K562 (cell line): ENCODE results near the gene SAE1. TPM values are rescaled to one million over a fixed set of nuclear protein-coding genes. Genes with fewer than 3 reads are reported as not detected.

ENCODE experiments used
- ADNP ChIP-seq: fragments of 200-800 bp; sonication (Bioruptor generic); IDR thresholded peaks from 2 replicates; pipeline ENCODE4 v1.6.1; 2016; ENCODE audit warnings: missing genetic modification characterization, missing compliant biosample characterization
- BRF1 ChIP-seq: IDR thresholded peaks from 3 replicates; pipeline ENCODE4 v1.6.1; 2011; ENCODE audit warnings: borderline replicate concordance, mild to moderate bottlenecking; ENCODE audit not compliant: insufficient read length; ENCODE audit errors: extremely low read depth
- CEBPB ChIP-seq: fragments of 450-650 bp; IDR thresholded peaks from 2 replicates; pipeline ENCODE4 v1.6.1; 2016; ENCODE audit warnings: missing genetic modification characterization, missing compliant biosample characterization
- DDX20 ChIP-seq: fragments of 450-650 bp; IDR thresholded peaks from 2 replicates; pipeline ENCODE4 v1.6.1; 2016; ENCODE audit warnings: missing genetic modification characterization, low read depth, mild to moderate bottlenecking, missing compliant biosample characterization, moderate library complexity
- DPF2 ChIP-seq: fragments of 450-650 bp; IDR thresholded peaks from 2 replicates; pipeline ENCODE4 v1.6.1; 2016
- ILK ChIP-seq: fragments of 450-650 bp; IDR thresholded peaks from 2 replicates; pipeline ENCODE4 v1.6.1; 2016; ENCODE audit warnings: missing genetic modification characterization, low read depth, mild to moderate bottlenecking, missing compliant biosample characterization, moderate library complexity, borderline replicate concordance
- IRF2 ChIP-seq: sonication (generic); formaldehyde crosslinking; IDR thresholded peaks from 2 replicates; pipeline ENCODE4 v1.8.1; 2022; ENCODE audit warnings: mild to moderate bottlenecking, missing genetic modification reagents
- KDM4B ChIP-seq, 2 experiments: fragments of 450-650 bp in 1 of 2; sonication (generic) in 1 of 2; IDR thresholded peaks; 2 replicates each; pipeline ENCODE4 v1.6.1; 2016 to 2017; ENCODE audit warnings: borderline replicate concordance in 2 of 2, antibody characterized with exemption in 1 of 2, low read depth in 1 of 2, mild to moderate bottlenecking in 1 of 2
- MEF2A ChIP-seq: IDR thresholded peaks from 2 replicates; pipeline ENCODE4 v1.6.1; 2011; ENCODE audit warnings: low read depth, mild to moderate bottlenecking, low read length, moderate library complexity; ENCODE audit not compliant: control insufficient read depth
- NFATC3 ChIP-seq: fragments of 450-650 bp; IDR thresholded peaks from 2 replicates; pipeline ENCODE4 v1.6.1; 2017; ENCODE audit warnings: mild to moderate bottlenecking
- PHB2 ChIP-seq: fragments of 450-650 bp; IDR thresholded peaks from 2 replicates; pipeline ENCODE4 v1.6.1; 2017; ENCODE audit warnings: low read depth
- SMC3 ChIP-seq: conservative IDR thresholded peaks from 2 replicates; pipeline ENCODE4 v1.6.1; 2011; ENCODE audit warnings: low read depth, low read length, improper control_type of control experiment; ENCODE audit not compliant: insufficient read depth
- SP1 ChIP-seq: sonication (generic); formaldehyde crosslinking; IDR thresholded peaks from 2 replicates; pipeline ENCODE4 v1.8.1; 2022; ENCODE audit warnings: mild to moderate bottlenecking, missing genetic modification reagents
- STAT6 ChIP-seq: sonication (generic); formaldehyde crosslinking; IDR thresholded peaks from 2 replicates; pipeline ENCODE4 v1.8.1; 2023; ENCODE audit warnings: mild to moderate bottlenecking, missing genetic modification reagents
- WHSC1 ChIP-seq: IDR thresholded peaks from one replicate; pipeline ENCODE4 v1.6.1; 2012; ENCODE audit warnings: low read length, control low read depth, inconsistent platforms
- XRCC5 ChIP-seq: fragments of 200-400 bp; formaldehyde crosslinking; IDR thresholded peaks from 2 replicates; pipeline ENCODE4 v1.6.1; 2017; ENCODE audit warnings: low read depth, mild to moderate bottlenecking, low read length
- ZFX ChIP-seq: sonication (generic); formaldehyde crosslinking; IDR thresholded peaks from 2 replicates; pipeline ENCODE4 v1.8.0; 2022; ENCODE audit warnings: mild to moderate bottlenecking, missing genetic modification reagents, moderate library complexity
- ZNF121 ChIP-seq: sonication (generic); formaldehyde crosslinking; conservative IDR thresholded peaks from 2 replicates; pipeline ENCODE4 v1.8.0; 2022; ENCODE audit warnings: missing genetic modification reagents
- ZNF253 ChIP-seq: fragments of 250-450 bp; sonication (Bioruptor Pico); conservative IDR thresholded peaks from 2 replicates; pipeline ENCODE4 v1.6.1; 2021; ENCODE audit warnings: mild to moderate bottlenecking
- polyA plus RNA-seq, 8 experiments: library from polyadenylated mRNA; depleted of rRNA in 4 of 8; stranded (reverse) in 5 of 8; unstranded in 3 of 8; fragments of >200 nt; fragmentation: Nextera tagmentation in 2 of 8; fragmentation: Illumina TruSeq in 1 of 8; extraction: Ambion mirVana in 2 of 8; extraction: Trizol in 1 of 8; gene quantifications; 2 replicates each; pipeline versions ENCODE4 v1.2.1 to v1.2.3, GENCODE V29; 2011 to 2014; ENCODE audit warnings: inconsistent platforms in 1 of 8, missing spikeins in 1 of 8
- total RNA-seq, 7 experiments: library from RNA; depleted of rRNA in 6 of 7; stranded (reverse); fragments of >200 nt in 6 of 7; fragmentation: Illumina TruSeq in 2 of 7; extraction: Trizol in 2 of 7; gene quantifications; 2 replicates each; pipeline versions ENCODE4 v1.2.1 to v1.2.3, GENCODE V29; 2011 to 2021; ENCODE audit warnings: low replicate concordance in 1 of 7
- TF ChIP-seq, protein P1 (sequence below), 2 experiments: fragments of 150-350 bp in 1 of 2; IDR thresholded peaks; 2 replicates each; pipeline ENCODE4 v1.6.1; 2012 to 2016; ENCODE audit warnings: low read depth in 2 of 2, low read length in 2 of 2, mild to moderate bottlenecking in 1 of 2, moderate library complexity in 1 of 2
- TF ChIP-seq, protein P2 (sequence below): sonication (generic); formaldehyde crosslinking; IDR thresholded peaks from 2 replicates; pipeline ENCODE4 v1.8.0; 2023; ENCODE audit warnings: mild to moderate bottlenecking, missing genetic modification reagents

SAE1 gene
- total and polyA plus RNA-seq, 9 of the 15 experiments (the other 6 are each of a cell fraction or from before 2014, with no cell fraction given), result 82.8 to 299 (median 217) TPM

DNA sequence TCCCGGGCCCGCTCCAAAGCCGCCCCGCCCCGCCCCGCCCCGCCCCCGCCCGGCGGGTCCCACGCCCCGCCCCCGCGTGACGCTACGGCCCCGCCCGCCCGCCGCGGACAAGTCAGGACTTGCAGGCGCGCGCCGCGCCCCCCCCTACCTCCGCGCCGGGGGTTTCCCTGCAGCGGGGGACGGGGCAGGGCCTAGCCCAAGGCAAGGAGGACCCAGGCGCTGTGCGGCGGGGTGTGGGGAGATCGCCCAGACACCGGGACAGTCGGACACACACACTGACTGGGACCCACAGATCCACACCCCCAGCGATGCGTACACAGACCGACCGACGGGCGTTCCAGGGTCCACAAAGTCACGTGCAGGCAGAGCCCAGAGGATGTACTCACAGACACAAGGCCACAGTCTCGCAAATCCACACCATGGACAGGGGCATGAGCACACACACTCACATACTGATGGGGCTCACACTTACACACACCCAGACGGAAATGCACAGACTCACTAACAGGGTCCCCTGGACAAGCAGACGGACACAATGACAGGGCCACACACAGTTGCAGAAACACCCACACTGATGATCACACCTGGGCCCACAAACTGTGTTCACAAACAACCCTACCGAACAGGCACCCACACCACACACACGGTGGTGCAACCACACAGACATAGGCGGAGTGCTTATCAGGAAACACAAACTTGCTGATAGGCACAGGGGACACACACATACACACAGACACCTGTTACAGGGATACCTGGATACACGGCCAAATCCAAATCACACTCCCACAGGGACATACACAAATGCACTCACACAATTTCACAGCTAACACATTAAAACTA is 100.8 kb downstream of the SAE1 start (continued):
- no peak for TF ChIP-seq STAT6 (CRISPR knock-in tag)
- TF ChIP-seq ADNP, result no peak
- TF ChIP-seq DDX20 (tag), result no peak
- TF ChIP-seq ZNF121 (CRISPR knock-in tag), result no peak
- TF ChIP-seq ZNF253 (CRISPR knock-in tag), result no peak
- no peak for TF ChIP-seq WHSC1
- TF ChIP-seq BRF1, result no peak
- peak in 1 of 2 experiments; percentile 60; a peak in 1 of 4 replicates for TF ChIP-seq KDM4B (IDR thresholded peaks at IDR 0.05; ENCODE audit: borderline replicate concordance in 2 of 2, low read depth in 1 of 2)
- no peak for TF ChIP-seq IRF2 (CRISPR knock-in tag)
- TF ChIP-seq NFATC3, result no peak
- peak; percentile 50; the same call in 1 of the 2 replicates for TF ChIP-seq SP1
- TF ChIP-seq, protein P1, sequence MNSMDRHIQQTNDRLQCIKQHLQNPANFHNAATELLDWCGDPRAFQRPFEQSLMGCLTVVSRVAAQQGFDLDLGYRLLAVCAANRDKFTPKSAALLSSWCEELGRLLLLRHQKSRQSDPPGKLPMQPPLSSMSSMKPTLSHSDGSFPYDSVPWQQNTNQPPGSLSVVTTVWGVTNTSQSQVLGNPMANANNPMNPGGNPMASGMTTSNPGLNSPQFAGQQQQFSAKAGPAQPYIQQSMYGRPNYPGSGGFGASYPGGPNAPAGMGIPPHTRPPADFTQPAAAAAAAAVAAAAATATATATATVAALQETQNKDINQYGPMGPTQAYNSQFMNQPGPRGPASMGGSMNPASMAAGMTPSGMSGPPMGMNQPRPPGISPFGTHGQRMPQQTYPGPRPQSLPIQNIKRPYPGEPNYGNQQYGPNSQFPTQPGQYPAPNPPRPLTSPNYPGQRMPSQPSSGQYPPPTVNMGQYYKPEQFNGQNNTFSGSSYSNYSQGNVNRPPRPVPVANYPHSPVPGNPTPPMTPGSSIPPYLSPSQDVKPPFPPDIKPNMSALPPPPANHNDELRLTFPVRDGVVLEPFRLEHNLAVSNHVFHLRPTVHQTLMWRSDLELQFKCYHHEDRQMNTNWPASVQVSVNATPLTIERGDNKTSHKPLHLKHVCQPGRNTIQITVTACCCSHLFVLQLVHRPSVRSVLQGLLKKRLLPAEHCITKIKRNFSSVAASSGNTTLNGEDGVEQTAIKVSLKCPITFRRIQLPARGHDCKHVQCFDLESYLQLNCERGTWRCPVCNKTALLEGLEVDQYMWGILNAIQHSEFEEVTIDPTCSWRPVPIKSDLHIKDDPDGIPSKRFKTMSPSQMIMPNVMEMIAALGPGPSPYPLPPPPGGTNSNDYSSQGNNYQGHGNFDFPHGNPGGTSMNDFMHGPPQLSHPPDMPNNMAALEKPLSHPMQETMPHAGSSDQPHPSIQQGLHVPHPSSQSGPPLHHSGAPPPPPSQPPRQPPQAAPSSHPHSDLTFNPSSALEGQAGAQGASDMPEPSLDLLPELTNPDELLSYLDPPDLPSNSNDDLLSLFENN (IDR thresholded peaks at IDR 0.05; ENCODE audit: low read depth in 2 of 2, low read length in 2 of 2), result 0 out of 4 replicates have a peak, but pooled peaks of 1 of the 2 experiments have one; percentile 3
- no peak for TF ChIP-seq CEBPB (tag)
- peak; percentile 89 for TF ChIP-seq ZFX (CRISPR knock-in tag)
- TF ChIP-seq PHB2, result no peak
- TF ChIP-seq, protein P2, sequence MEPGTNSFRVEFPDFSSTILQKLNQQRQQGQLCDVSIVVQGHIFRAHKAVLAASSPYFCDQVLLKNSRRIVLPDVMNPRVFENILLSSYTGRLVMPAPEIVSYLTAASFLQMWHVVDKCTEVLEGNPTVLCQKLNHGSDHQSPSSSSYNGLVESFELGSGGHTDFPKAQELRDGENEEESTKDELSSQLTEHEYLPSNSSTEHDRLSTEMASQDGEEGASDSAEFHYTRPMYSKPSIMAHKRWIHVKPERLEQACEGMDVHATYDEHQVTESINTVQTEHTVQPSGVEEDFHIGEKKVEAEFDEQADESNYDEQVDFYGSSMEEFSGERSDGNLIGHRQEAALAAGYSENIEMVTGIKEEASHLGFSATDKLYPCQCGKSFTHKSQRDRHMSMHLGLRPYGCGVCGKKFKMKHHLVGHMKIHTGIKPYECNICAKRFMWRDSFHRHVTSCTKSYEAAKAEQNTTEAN (CRISPR knock-in tag), result no peak
- TF ChIP-seq XRCC5, result no peak
- TF ChIP-seq SMC3, result no peak
- no peak for TF ChIP-seq MEF2A
- TF ChIP-seq ILK (tag), result no peak
- TF ChIP-seq DPF2, result peak; percentile 65; the same call in 1 of the 2 replicates
